SK-N-SH treated with all-trans-retinoic acid at 6 μM for 48 hours (cell line): ENCODE results near the gene CCDC170.

Experiments
- ATAC-seq: fragments of 200-7000 bp; cut with Tn5 transposase; 3 replicates; pipeline ENCODE4 v1.9.1; 2020; ENCODE audit warnings: mild to moderate bottlenecking, moderate library complexity
- BACH2 ChIP-seq: fragments of 250-450 bp; sonication (Bioruptor Pico); IDR thresholded peaks from 2 replicates; pipeline ENCODE4 v1.9.0; 2021; ENCODE audit warnings: mild to moderate bottlenecking, borderline replicate concordance
- CSDC2 ChIP-seq: fragments of 250-450 bp; sonication (Bioruptor Pico); IDR thresholded peaks from 2 replicates; pipeline ENCODE4 v1.5.0; 2020; ENCODE audit warnings: mild to moderate bottlenecking, moderate library complexity
- CSRNP3 ChIP-seq: fragments of 250-450 bp; sonication (Bioruptor Pico); IDR thresholded peaks from 2 replicates; pipeline ENCODE4 v1.5.1; 2021; ENCODE audit warnings: mild to moderate bottlenecking, moderate library complexity
- ESRRG ChIP-seq: fragments of 250-450 bp; sonication (Bioruptor Pico); IDR thresholded peaks from 2 replicates; pipeline ENCODE4 v1.6.1; 2021; ENCODE audit warnings: mild to moderate bottlenecking
- GLIS3 ChIP-seq: fragments of 250-450 bp; sonication (Bioruptor Pico); IDR thresholded peaks from 2 replicates; pipeline ENCODE4 v1.5.0; 2020; ENCODE audit warnings: mild to moderate bottlenecking, moderate library complexity
- ISL1 ChIP-seq: fragments of 250-450 bp; sonication (Bioruptor Pico); IDR thresholded peaks from 2 replicates; pipeline ENCODE4 v2.1.2; 2022; ENCODE audit warnings: mild to moderate bottlenecking, moderate library complexity
- OSR1 ChIP-seq: fragments of 250-450 bp; sonication (Bioruptor Pico); IDR thresholded peaks from 2 replicates; pipeline ENCODE4 v1.8.0; 2022; ENCODE audit warnings: moderate library complexity, mild to moderate bottlenecking, inconsistent platforms
- PATZ1 ChIP-seq: fragments of 250-450 bp; sonication (Bioruptor Pico); IDR thresholded peaks from 2 replicates; pipeline ENCODE4 v1.8.0; 2020; ENCODE audit warnings: mild to moderate bottlenecking, moderate library complexity, borderline replicate concordance
- POU6F1 ChIP-seq: fragments of 250-450 bp; sonication (Bioruptor Pico); IDR thresholded peaks from 2 replicates; pipeline ENCODE4 v1.8.0; 2021; ENCODE audit warnings: low read depth, mild to moderate bottlenecking, moderate library complexity, borderline replicate concordance
- PPARA ChIP-seq: fragments of 250-450 bp; sonication (Bioruptor Pico); IDR thresholded peaks from 2 replicates; pipeline ENCODE4 v1.5.0; 2020; ENCODE audit warnings: mild to moderate bottlenecking, borderline replicate concordance
- RARB ChIP-seq: fragments of 250-450 bp; sonication (Bioruptor Pico); IDR thresholded peaks from 2 replicates; pipeline ENCODE4 v1.8.0; 2021; ENCODE audit warnings: mild to moderate bottlenecking, moderate library complexity
- SNAI2 ChIP-seq: fragments of 250-450 bp; sonication (Bioruptor Pico); IDR thresholded peaks from 2 replicates; pipeline ENCODE4 v1.5.0; 2020; ENCODE audit warnings: mild to moderate bottlenecking, moderate library complexity
- TOX ChIP-seq: fragments of 250-450 bp; sonication (Bioruptor Pico); IDR thresholded peaks from 2 replicates; pipeline ENCODE4 v1.8.0; 2021; ENCODE audit warnings: mild to moderate bottlenecking, moderate library complexity, borderline replicate concordance
- TSHZ2 ChIP-seq: fragments of 250-450 bp; sonication (Bioruptor Pico); IDR thresholded peaks from 2 replicates; pipeline ENCODE4 v1.5.0; 2020; ENCODE audit warnings: mild to moderate bottlenecking, moderate library complexity
- ZC3H10 ChIP-seq: fragments of 250-450 bp; sonication (Bioruptor Pico); IDR thresholded peaks from 2 replicates; pipeline ENCODE4 v1.5.1; 2021; ENCODE audit warnings: mild to moderate bottlenecking, moderate library complexity
- ZFP3 ChIP-seq: fragments of 250-450 bp; sonication (Bioruptor Pico); IDR thresholded peaks from 2 replicates; pipeline ENCODE4 v1.5.0; 2020; ENCODE audit warnings: mild to moderate bottlenecking, moderate library complexity
- ZFP30 ChIP-seq: fragments of 450-650 bp; formaldehyde crosslinking; IDR thresholded peaks from 2 replicates; pipeline ENCODE4 v1.5.0; 2022; ENCODE audit warnings: mild to moderate bottlenecking, moderate library complexity
- ZNF565 ChIP-seq: fragments of 450-650 bp; formaldehyde crosslinking; conservative IDR thresholded peaks from 2 replicates; pipeline ENCODE4 v1.5.0; 2020; ENCODE audit warnings: low read depth, mild to moderate bottlenecking, moderate library complexity
- ZNF70 ChIP-seq: fragments of 450-650 bp; formaldehyde crosslinking; IDR thresholded peaks from 2 replicates; pipeline ENCODE4 v1.5.0; 2020; ENCODE audit warnings: mild to moderate bottlenecking, moderate library complexity
- ZNF8 ChIP-seq: fragments of 450-650 bp; formaldehyde crosslinking; IDR thresholded peaks from 2 replicates; pipeline ENCODE4 v1.5.0; 2020; ENCODE audit warnings: mild to moderate bottlenecking, moderate library complexity

CCDC170 gene

GRCh38 chr6:151664390-151664789, 170.6 kb downstream of the CCDC170 start:
- no peak for ATAC-seq

GRCh38 chr6:151665329-151665728, 171.5 kb downstream of the CCDC170 start:
- ATAC-seq, result no peak

More at GRCh38 chr6:151664390-151664789, 170.6 kb downstream of the CCDC170 start:
- no peak for TF ChIP-seq OSR1 (CRISPR knock-in tag)
- no peak for TF ChIP-seq SNAI2 (CRISPR knock-in tag)
- no peak for TF ChIP-seq ESRRG (CRISPR knock-in tag)
- TF ChIP-seq ZNF70, result no peak
- TF ChIP-seq PATZ1, result no peak
- no peak for TF ChIP-seq ZNF8 (CRISPR knock-in tag)
- TF ChIP-seq RARB (CRISPR knock-in tag), result no peak
- TF ChIP-seq CSDC2 (CRISPR knock-in tag), result no peak
- TF ChIP-seq CSRNP3, result no peak
- no peak for TF ChIP-seq PPARA (CRISPR knock-in tag)
- no peak for TF ChIP-seq TOX (CRISPR knock-in tag)
- TF ChIP-seq BACH2 (CRISPR knock-in tag), result no peak
- no peak for TF ChIP-seq ZFP30
- no peak for TF ChIP-seq ZC3H10 (CRISPR knock-in tag)
- no peak for TF ChIP-seq TSHZ2 (CRISPR knock-in tag)
- TF ChIP-seq ZNF565 (CRISPR knock-in tag), result no peak

GRCh38 chr6:151666526-151666925, 172.7 kb downstream of the CCDC170 start:
- no peak for TF ChIP-seq CSDC2 (CRISPR knock-in tag)
- no peak for TF ChIP-seq ZNF8 (CRISPR knock-in tag)
- TF ChIP-seq, all 23 proteins: peak for 0
- no peak for ATAC-seq

More at GRCh38 chr6:151665329-151665728, 171.5 kb downstream of the CCDC170 start:
- no peak for TF ChIP-seq ESRRG (CRISPR knock-in tag)
- no peak for TF ChIP-seq ZNF565 (CRISPR knock-in tag)
- no peak for TF ChIP-seq ISL1 (CRISPR knock-in tag)
- TF ChIP-seq ZFP3, result no peak
- TF ChIP-seq CSDC2 (CRISPR knock-in tag), result no peak
- TF ChIP-seq CSRNP3, result no peak
- no peak for TF ChIP-seq ZFP30
- TF ChIP-seq OSR1 (CRISPR knock-in tag), result no peak
- TF ChIP-seq TOX (CRISPR knock-in tag), result no peak
- no peak for TF ChIP-seq ZNF70
- TF ChIP-seq SNAI2 (CRISPR knock-in tag), result no peak

GRCh38 chr6:151669208-151669560, 175.4 kb downstream of the CCDC170 start:
- no peak for ATAC-seq
- TF ChIP-seq TSHZ2 (CRISPR knock-in tag) (no peak), BACH2 (CRISPR knock-in tag) (no peak), POU6F1 (CRISPR knock-in tag) (no peak), CSDC2 (CRISPR knock-in tag) (no peak), GLIS3 (CRISPR knock-in tag) (no peak), TOX (CRISPR knock-in tag) (no peak), PATZ1 (no peak), RARB (CRISPR knock-in tag) (no peak), ESRRG (CRISPR knock-in tag) (no peak), ZNF565 (CRISPR knock-in tag) (no peak)
